Neural progenitor cell (in vitro differentiated cells): ENCODE data around the gene VPS26C. TPM values are rescaled to one million over a fixed set of nuclear protein-coding genes. Genes with fewer than 3 reads are reported as not detected.

ENCODE experiments used
- DNase-seq: peaks from one replicate; pipeline ENCODE4 v3.0.0-alpha.2; 2016; ENCODE audit warnings: low spot score
- H2AFZ ChIP-seq: fragments of 200-600 bp; sonication (generic); replicated peaks from 2 replicates; pipeline ENCODE4 v1.6.1; 2016; ENCODE audit warnings: antibody characterized with exemption
- H3F3A ChIP-seq: fragments of 200-600 bp; sonication (generic); 2 replicates; pipeline ENCODE4 v1.6.1; 2016; ENCODE audit warnings: antibody characterized with exemption, low read depth
- H3K27ac ChIP-seq: fragments of 200-600 bp; sonication (generic); 2 replicates; pipeline ENCODE4 v1.5.1; 2016; ENCODE audit warnings: mild to moderate bottlenecking
- H3K27me3 ChIP-seq: fragments of 200-600 bp; sonication (generic); 2 replicates; pipeline ENCODE4 v1.6.1; 2016; ENCODE audit warnings: mild to moderate bottlenecking, moderate library complexity
- H3K36me3 ChIP-seq: fragments of 200-600 bp; sonication (generic); 2 replicates; pipeline ENCODE4 v1.5.1; 2016
- H3K4me1 ChIP-seq: fragments of 200-600 bp; sonication (generic); 2 replicates; pipeline ENCODE4 v1.6.1; 2016; ENCODE audit warnings: mixed run types
- H3K4me2 ChIP-seq: fragments of 200-600 bp; sonication (generic); 2 replicates; pipeline ENCODE4 v1.6.1; 2016
- H3K4me3 ChIP-seq: fragments of 200-600 bp; sonication (generic); 2 replicates; pipeline ENCODE4 v1.5.1; 2016
- H3K79me2 ChIP-seq: fragments of 200-600 bp; sonication (generic); 2 replicates; pipeline ENCODE4 v1.6.1; 2016; ENCODE audit warnings: low read depth
- H3K9ac ChIP-seq: fragments of 200-600 bp; sonication (generic); 2 replicates; pipeline ENCODE4 v1.6.1; 2016
- H3K9me3 ChIP-seq: fragments of 200-600 bp; sonication (generic); 2 replicates; pipeline ENCODE4 v1.5.1; 2016; ENCODE audit warnings: low read depth
- H4K20me1 ChIP-seq: fragments of 200-600 bp; sonication (generic); 2 replicates; pipeline ENCODE4 v1.6.1; 2016; ENCODE audit warnings: low read depth
- H3K27ac Mint-ChIP-seq: 3 replicates; pipeline ENCODE4 v1.8.0; 2021; ENCODE audit warnings: mixed read lengths
- H3K27me3 Mint-ChIP-seq: 2 replicates; pipeline ENCODE4 v1.8.0; 2022; ENCODE audit warnings: low read depth, mild to moderate bottlenecking, inconsistent platforms, moderate library complexity, mixed read lengths; ENCODE audit not compliant: insufficient read depth
- H3K36me3 Mint-ChIP-seq: 3 replicates; pipeline ENCODE4 v1.8.0; 2021; ENCODE audit warnings: mixed read lengths
- H3K4me1 Mint-ChIP-seq: 3 replicates; pipeline ENCODE4 v1.8.0; 2021; ENCODE audit warnings: mixed read lengths
- H3K4me3 Mint-ChIP-seq: 3 replicates; pipeline ENCODE4 v1.8.0; 2021; ENCODE audit warnings: mild to moderate bottlenecking, moderate library complexity, mixed read lengths
- H3K9me3 Mint-ChIP-seq: 3 replicates; pipeline ENCODE4 v1.8.0; 2020; ENCODE audit warnings: mixed read lengths
- CTCF ChIP-seq: fragments of 200-600 bp; sonication (generic); IDR thresholded peaks from 2 replicates; pipeline ENCODE4 v1.5.1; 2017; ENCODE audit warnings: antibody characterized with exemption, mild to moderate bottlenecking
- EZH2 ChIP-seq: fragments of 200-600 bp; sonication (generic); IDR thresholded peaks from 2 replicates; pipeline ENCODE4 v1.6.1; 2017; ENCODE audit warnings: antibody characterized with exemption, mild to moderate bottlenecking, moderate library complexity
- EZH2phosphoT487 ChIP-seq: fragments of 200-600 bp; sonication (generic); IDR thresholded peaks from 2 replicates; pipeline ENCODE4 v1.6.1; 2017; ENCODE audit warnings: antibody characterized with exemption
- total RNA-seq: library from RNA; depleted of rRNA; stranded (reverse); fragments of >200 nt; gene quantifications from 2 replicates; pipeline ENCODE4 v1.2.3, GENCODE V29; 2015; ENCODE audit warnings: low replicate concordance

The VPS26C gene
- total RNA-seq, 1 donor from 2014 or later: 80.5 TPM

GRCh38 chr21:37183749-37184148 is 83.4 kb downstream of the VPS26C start:
- Histone ChIP-seq H3K4me1 (no peaks in the 10 kb centered on the region), H3K27me3 (no peaks in the 10 kb centered on the region), H3K4me2 (no peak overlapping the region), H3K9ac (no peak overlapping the region), H3K27ac (no peak overlapping the region), H2AFZ (no peak overlapping the region), H3K36me3 (no peaks in the 10 kb centered on the region), H4K20me1 (no peaks in the 10 kb centered on the region), H3K4me3 (no peak overlapping the region), H3K9me3 (no peaks in the 10 kb centered on the region), H3K79me2 (no peaks in the 10 kb centered on the region), H3F3A (peaks cover 5% of the 10 kb centered on the region)
- Mint-ChIP-seq H3K27me3 (peaks cover under 1% of the 10 kb centered on the region), H3K27ac (no peak overlapping the region), H3K4me3 (no peak overlapping the region), H3K36me3 (peaks cover 41% of the 10 kb centered on the region), H3K9me3 (no peaks in the 10 kb centered on the region), H3K4me1 (no peaks in the 10 kb centered on the region)
- TF ChIP-seq EZH2 (no peak), CTCF (no peak), EZH2phosphoT487 (no peak)
- no peak for DNase-seq

GRCh38 chr21:37182222-37182621 is 84.9 kb downstream of the VPS26C start:
- H3K36me3 Mint-ChIP-seq: peaks cover 44% of the 10 kb centered on the region
- H3K27ac Mint-ChIP-seq: no peak overlapping the region
- H3K4me3 Mint-ChIP-seq: no peak overlapping the region
- H3K4me3 ChIP-seq: no peak overlapping the region
- no peaks in the 10 kb centered on the region for H3K4me1 Mint-ChIP-seq
- H3K9ac ChIP-seq: no peak overlapping the region
- no peaks in the 10 kb centered on the region for H3K9me3 ChIP-seq
- no peaks in the 10 kb centered on the region for H3K27me3 ChIP-seq
- H2AFZ ChIP-seq: no peak overlapping the region
- no peaks in the 10 kb centered on the region for H3K79me2 ChIP-seq
- H3K4me1 ChIP-seq: no peaks in the 10 kb centered on the region
- H3K4me2 ChIP-seq: no peak overlapping the region
- no peaks in the 10 kb centered on the region for H4K20me1 ChIP-seq
- no peak for DNase-seq
- peaks cover 5% of the 10 kb centered on the region for H3F3A ChIP-seq
- H3K9me3 Mint-ChIP-seq: no peaks in the 10 kb centered on the region
- H3K27me3 Mint-ChIP-seq: peaks cover 4% of the 10 kb centered on the region
- H3K36me3 ChIP-seq: no peaks in the 10 kb centered on the region
- TF ChIP-seq EZH2phosphoT487 (no peak), EZH2 (no peak), CTCF (no peak)
- no peak overlapping the region for H3K27ac ChIP-seq

- Histone ChIP-seq H3K79me2 (no peaks in the 10 kb centered on the region), H3K9ac (no peak overlapping the region), H3K4me3 (no peak overlapping the region), H3K27me3 (no peaks in the 10 kb centered on the region), H3K4me1 (no peaks in the 10 kb centered on the region), H4K20me1 (no peaks in the 10 kb centered on the region), H3K27ac (no peak overlapping the region), H2AFZ (no peak overlapping the region), H3K36me3 (no peaks in the 10 kb centered on the region), H3K4me2 (no peak overlapping the region), H3F3A (peaks cover 5% of the 10 kb centered on the region), H3K9me3 (no peaks in the 10 kb centered on the region)
- no peak for DNase-seq
- Mint-ChIP-seq H3K9me3 (no peaks in the 10 kb centered on the region), H3K27me3 (peaks cover 4% of the 10 kb centered on the region), H3K27ac (no peak overlapping the region), H3K4me1 (no peaks in the 10 kb centered on the region), H3K36me3 (peaks cover 44% of the 10 kb centered on the region), H3K4me3 (no peak overlapping the region)
- TF ChIP-seq CTCF (no peak), EZH2phosphoT487 (no peak), EZH2 (no peak)
Observed at GRCh38 chr21:37181059-37181458, 86.1 kb downstream of the VPS26C start.
